Vagina (tissue), 2 donors: ENCODE results near the gene RAB17. TPM values are rescaled to one million over a fixed set of nuclear protein-coding genes. Genes with fewer than 3 reads are reported as not detected.

Source experiments
- DNase-seq, 2 donors: peaks; one replicate each; pipeline ENCODE4 v3.0.0-alpha.2; 2017; ENCODE audit errors: extremely low spot score in 2 of 2
- H3K27ac ChIP-seq: fragments of 200-600 bp; sonication (generic); one replicate; pipeline ENCODE4 v1.5.1; 2019
- H3K27me3 ChIP-seq: fragments of 200-600 bp; sonication (generic); one replicate; pipeline ENCODE4 v1.5.1; 2019
- H3K36me3 ChIP-seq, 2 donors: fragments of 200-600 bp; sonication (generic); one replicate each; pipeline ENCODE4 v1.5.1; 2017 to 2019
- H3K4me1 ChIP-seq: fragments of 200-600 bp; sonication (generic); one replicate; pipeline ENCODE4 v1.5.1; 2019
- H3K4me3 ChIP-seq, 2 donors: fragments of 200-600 bp; sonication (generic); 1 replicate in 1 of 2; 2 replicates in 1 of 2; pipeline ENCODE4 v1.5.1; 2016 to 2019
- H3K9me3 ChIP-seq: fragments of 200-600 bp; sonication (generic); one replicate; pipeline ENCODE4 v1.5.1; 2019
- CTCF ChIP-seq, 3 experiments: fragments of 450-650 bp in 2 of 3; fragments of 200-600 bp in 1 of 3; sonication (generic) in 1 of 3; IDR thresholded peaks; one replicate each; pipeline ENCODE4 v1.5.1; 2017 to 2019; ENCODE audit warnings: antibody characterized with exemption in 3 of 3, mild to moderate bottlenecking in 2 of 3, moderate library complexity in 2 of 3
- POLR2A ChIP-seq, 2 donors: fragments of 450-650 bp; IDR thresholded peaks; one replicate each; pipeline ENCODE4 v1.6.1; 2017; ENCODE audit warnings: antibody characterized with exemption in 2 of 2, mild to moderate bottlenecking in 2 of 2, moderate library complexity in 2 of 2
- POLR2AphosphoS5 ChIP-seq, 2 donors: sonication (generic); formaldehyde crosslinking; IDR thresholded peaks; one replicate each; pipeline ENCODE4 v1.9.0; 2017; ENCODE audit warnings: antibody characterized with exemption in 2 of 2, mild to moderate bottlenecking in 2 of 2, low read depth in 1 of 2; ENCODE audit not compliant: insufficient read depth in 1 of 2
- intact Hi-C: fragments of 100-400 bp; cut with DNase I; formaldehyde crosslinking; loops from one replicate; pipeline ENCODE4 v1.15.1; 2023
- total RNA-seq: library from RNA; depleted of rRNA; stranded (reverse); fragments of >200 nt; gene quantifications from one replicate; pipeline ENCODE4 v1.2.3, GENCODE V29; 2016

RAB17 gene
- total RNA-seq, 1 donor from 2014 or later: not detected

DNA sequence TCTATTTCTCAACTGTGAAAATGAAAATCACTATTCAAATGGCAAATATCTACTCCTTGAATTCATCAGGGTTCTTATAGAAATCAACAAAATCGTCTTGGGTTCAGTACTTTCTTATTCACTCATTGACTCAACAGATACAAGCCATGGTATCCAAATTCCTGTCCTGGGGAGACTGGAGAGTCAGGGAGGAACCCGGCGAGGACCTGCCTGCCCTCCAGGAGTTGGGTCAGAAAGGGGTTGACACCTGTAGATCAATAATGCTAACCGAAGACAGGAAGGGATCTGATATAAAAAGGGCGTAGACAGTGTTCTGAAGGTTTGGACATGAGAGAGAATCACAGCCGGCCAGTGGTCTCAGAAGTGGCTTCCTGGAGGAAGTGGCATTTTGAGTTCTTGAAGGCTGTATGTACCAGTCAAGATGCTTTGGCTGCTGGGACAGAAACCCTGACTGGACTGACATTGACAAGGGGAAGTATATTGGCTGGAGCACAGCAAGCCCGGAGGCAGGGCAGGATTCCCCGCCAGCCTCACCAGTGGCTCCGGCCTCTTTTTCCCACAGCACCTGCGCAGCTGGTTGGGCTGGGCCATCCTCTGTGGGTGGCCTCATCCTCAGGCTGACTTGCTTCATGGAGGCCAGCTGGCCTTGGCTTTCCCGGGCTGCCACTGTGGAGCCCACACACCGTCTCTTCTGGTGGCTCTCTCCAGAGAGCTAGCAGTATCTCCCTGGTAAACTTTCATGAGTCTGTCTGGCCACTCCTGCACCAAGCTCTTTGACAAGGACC lies 39.9 kb upstream of the RAB17 start:
- intact Hi-C loops: no loop called here
- no peak overlapping the region for H3K4me3 ChIP-seq
- no peaks in the 10 kb centered on the region for H3K9me3 ChIP-seq
- no peak for TF ChIP-seq POLR2A (IDR thresholded peaks at IDR 0.05)
- no peak for TF ChIP-seq POLR2AphosphoS5 (IDR thresholded peaks at IDR 0.05; ENCODE audit: insufficient read depth in 1 of 2, low read depth in 1 of 2)
- DNase-seq: no peak
- H3K27ac ChIP-seq: no peak overlapping the region
- H3K4me1 ChIP-seq: peaks cover 13% of the 10 kb centered on the region
- no peaks in the 10 kb centered on the region for H3K27me3 ChIP-seq
- H3K36me3 ChIP-seq: no peaks in the 10 kb centered on the region

DNA sequence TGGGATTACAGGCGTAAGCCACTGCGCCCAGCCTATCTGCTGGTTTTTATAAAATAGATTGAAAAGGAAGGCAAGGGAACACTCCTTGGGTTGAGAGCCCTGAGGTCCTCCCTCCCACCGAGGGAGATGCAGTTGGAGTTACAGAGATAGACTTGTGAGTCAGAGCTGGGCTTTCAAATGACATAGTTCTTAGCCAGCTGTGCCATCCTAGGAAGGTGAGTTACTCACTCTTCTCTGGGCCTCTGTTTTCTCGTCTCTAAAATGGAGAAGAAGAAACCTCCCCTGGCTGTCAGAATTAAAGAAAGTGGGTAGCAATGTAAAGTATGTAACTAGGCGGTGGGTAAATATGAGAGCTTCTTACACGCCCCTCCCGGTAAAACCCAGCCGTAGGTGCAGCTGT lies 39.2 kb upstream of the RAB17 start:
- Histone ChIP-seq H3K4me3 (no peak overlapping the region), H3K27ac (no peak overlapping the region), H3K4me1 (peaks cover 13% of the 10 kb centered on the region), H3K36me3 (no peaks in the 10 kb centered on the region), H3K27me3 (no peaks in the 10 kb centered on the region), H3K9me3 (no peaks in the 10 kb centered on the region)
- no peak for TF ChIP-seq CTCF (IDR thresholded peaks at IDR 0.05)
- no peak for TF ChIP-seq POLR2A (IDR thresholded peaks at IDR 0.05)
- no peak for TF ChIP-seq POLR2AphosphoS5 (IDR thresholded peaks at IDR 0.05; ENCODE audit: insufficient read depth in 1 of 2, low read depth in 1 of 2)
- DNase-seq: no peak
- intact Hi-C loops: loop anchor here (5.0 kb wide), 1 partner anchor 33 kb away; no protein-coding TSS in a partner anchor

DNA sequence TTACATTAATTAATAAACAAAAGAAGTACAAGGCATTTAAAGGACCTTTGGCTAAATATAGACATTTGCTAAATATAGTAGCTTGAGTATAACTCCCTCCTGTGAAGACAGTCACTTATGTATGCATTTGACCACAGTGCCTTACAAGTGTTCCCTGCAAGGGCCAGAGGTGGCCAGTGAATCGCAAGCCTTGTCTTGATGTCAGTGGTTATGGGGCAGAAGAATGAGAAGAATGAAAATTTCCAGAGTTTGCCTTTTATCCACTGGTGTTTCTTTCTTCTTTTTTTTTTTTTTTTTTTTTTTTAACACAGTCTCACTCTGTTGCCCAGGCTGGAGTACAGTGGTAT lies 38.6 kb upstream of the RAB17 start:
- no peak overlapping the region for H3K27ac ChIP-seq

GRCh38 chr2:237628247-237629187 lies 38.0 kb upstream of the RAB17 start:
- intact Hi-C loops: loop anchor here (5.0 kb wide), 1 partner anchor 34 kb away; no protein-coding TSS in a partner anchor
- no peaks in the 10 kb centered on the region for H3K27me3 ChIP-seq
- H3K27ac ChIP-seq: peak overlapping the region; percentile 87
- TF ChIP-seq POLR2A (IDR thresholded peaks at IDR 0.05) (no peak), POLR2AphosphoS5 (IDR thresholded peaks at IDR 0.05; ENCODE audit: insufficient read depth in 1 of 2, low read depth in 1 of 2) (no peak), CTCF (IDR thresholded peaks at IDR 0.05) (no peak)
- DNase-seq: no peak
- H3K36me3 ChIP-seq: no peaks in the 10 kb centered on the region
- no peaks in the 10 kb centered on the region for H3K9me3 ChIP-seq
- H3K4me1 ChIP-seq: peaks cover 13% of the 10 kb centered on the region
- peak overlapping the region; percentile 58 to 93 for H3K4me3 ChIP-seq

More for the DNA sequence above, 38.6 kb upstream of the RAB17 start:
- H3K9me3 ChIP-seq: no peaks in the 10 kb centered on the region
- DNase-seq: no peak
- no peaks in the 10 kb centered on the region for H3K27me3 ChIP-seq
- no peaks in the 10 kb centered on the region for H3K36me3 ChIP-seq
- H3K4me1 ChIP-seq: peaks cover 13% of the 10 kb centered on the region
- H3K4me3 ChIP-seq: no peak overlapping the region
- TF ChIP-seq POLR2A (IDR thresholded peaks at IDR 0.05): no peak
- no peak for TF ChIP-seq POLR2AphosphoS5 (IDR thresholded peaks at IDR 0.05; ENCODE audit: insufficient read depth in 1 of 2, low read depth in 1 of 2)
- TF ChIP-seq CTCF (IDR thresholded peaks at IDR 0.05): no peak
- intact Hi-C loops: loop anchor here (5.0 kb wide), 1 partner anchor 33 kb away; no protein-coding TSS in a partner anchor

DNA sequence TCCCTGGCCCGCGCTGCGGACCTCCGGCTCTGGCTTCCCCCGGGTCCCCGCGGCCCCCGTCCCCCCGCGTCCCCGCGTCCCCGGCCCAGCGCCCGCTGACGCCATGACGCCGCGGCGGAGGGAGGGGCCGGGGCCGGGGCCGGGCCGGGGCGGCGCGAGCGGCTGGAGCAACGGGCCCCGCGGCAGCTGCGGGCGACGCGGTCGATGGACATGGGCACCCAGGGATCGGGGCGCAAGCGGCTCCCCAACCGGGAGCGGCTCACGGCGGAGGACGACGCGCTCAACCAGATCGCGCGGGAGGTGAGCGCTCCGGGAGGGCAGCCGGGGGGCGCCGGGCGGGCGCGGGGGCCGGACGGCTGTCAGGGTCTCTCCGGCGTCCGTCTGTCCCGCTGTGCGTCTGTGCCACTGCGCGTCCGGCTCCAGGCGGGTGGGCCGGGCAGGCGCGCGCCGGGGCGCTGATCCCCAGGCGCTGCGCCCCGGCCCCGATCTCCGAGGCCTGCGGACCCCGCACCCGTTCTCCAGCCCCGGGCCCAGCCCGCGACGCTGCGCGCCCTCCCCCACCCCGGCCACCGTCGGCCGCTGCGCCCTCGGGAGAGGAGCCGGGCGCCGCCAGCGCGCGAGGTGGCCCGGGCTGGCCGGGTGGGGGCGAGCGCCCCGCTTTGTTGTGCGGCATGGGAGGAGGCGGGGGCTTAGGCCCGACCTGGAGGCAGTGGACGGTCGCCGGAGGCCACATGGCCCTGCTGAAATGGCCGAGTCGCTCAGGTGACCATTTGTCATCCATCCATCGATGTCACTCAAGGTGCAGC lies 37.1 kb upstream of the RAB17 start, which contains the start of gene LRRFIP1:
TSS of gene LRRFIP1 (plus strand) at position 147 of the 806 bp plus-strand sequence. CDS start at position 205, 58 bp downstream.
- Histone ChIP-seq H3K27me3 (no peaks in the 10 kb centered on the region), H3K36me3 (no peaks in the 10 kb centered on the region), H3K4me1 (peaks cover 13% of the 10 kb centered on the region), H3K4me3 (peak within 1 kb of the TSS; percentile 58 to 93), H3K27ac (peak within 1 kb of the TSS; percentile 87), H3K9me3 (no peaks in the 10 kb centered on the region)
- no peak for DNase-seq
- intact Hi-C loops: loop anchor here (5.0 kb wide), 1 partner anchor 35 kb away; no protein-coding TSS in a partner anchor
- no peak for TF ChIP-seq POLR2AphosphoS5 (IDR thresholded peaks at IDR 0.05; ENCODE audit: insufficient read depth in 1 of 2, low read depth in 1 of 2)
- peak in 1 of 2 donors; percentile 53 for TF ChIP-seq POLR2A (IDR thresholded peaks at IDR 0.05)
- no peak for TF ChIP-seq CTCF (IDR thresholded peaks at IDR 0.05)
